Umbilical cord (tissue), 2 donors: ENCODE results near the gene ZNF787. TPM values are rescaled to one million over a fixed set of nuclear protein-coding genes. Genes with fewer than 3 reads are reported as not detected.
"Not testable (repeated sequence)": the region's sequence is repeated elsewhere in the genome, so short reads cannot be mapped to it uniquely, and the experiment has no call there.

ENCODE experiments used
- DNase-seq: peaks from one replicate; pipeline ENCODE4 v3.0.0-alpha.2; 2015; ENCODE audit warnings: low spot score
- total RNA-seq: library from RNA; depleted of rRNA; stranded (reverse); fragments of >200 nt; gene quantifications from one replicate; pipeline ENCODE4 v1.2.3, GENCODE V29; 2014; ENCODE audit warnings: low replicate concordance; ENCODE audit not compliant: insufficient read depth

Gene ZNF787
- total RNA-seq, 1 donor from 2014 or later, result 13.2 TPM

DNA sequence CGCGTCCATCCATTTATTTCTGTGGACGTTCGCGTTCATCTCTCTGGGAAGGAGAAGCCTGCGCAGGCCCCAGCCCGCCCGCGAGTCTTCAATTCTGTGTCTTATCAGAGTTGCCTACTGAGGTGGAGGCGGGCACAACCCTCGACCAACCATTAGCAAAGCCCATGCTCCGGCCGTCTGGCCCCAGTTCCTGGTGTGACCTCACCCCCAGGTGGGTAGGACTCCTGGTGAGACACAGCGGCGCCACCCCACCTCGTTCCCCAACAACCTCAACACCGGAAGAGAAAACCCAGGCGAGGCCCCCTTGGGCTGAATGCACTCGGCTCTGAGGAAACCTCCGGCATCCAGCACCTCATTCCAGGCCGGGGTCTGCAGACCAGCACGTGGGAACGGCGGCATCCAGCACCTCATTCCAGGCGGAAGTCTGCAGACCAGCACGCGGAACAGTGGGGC is 14.7 kb downstream of the ZNF787 start:
- DNase-seq, result no peak

DNA sequence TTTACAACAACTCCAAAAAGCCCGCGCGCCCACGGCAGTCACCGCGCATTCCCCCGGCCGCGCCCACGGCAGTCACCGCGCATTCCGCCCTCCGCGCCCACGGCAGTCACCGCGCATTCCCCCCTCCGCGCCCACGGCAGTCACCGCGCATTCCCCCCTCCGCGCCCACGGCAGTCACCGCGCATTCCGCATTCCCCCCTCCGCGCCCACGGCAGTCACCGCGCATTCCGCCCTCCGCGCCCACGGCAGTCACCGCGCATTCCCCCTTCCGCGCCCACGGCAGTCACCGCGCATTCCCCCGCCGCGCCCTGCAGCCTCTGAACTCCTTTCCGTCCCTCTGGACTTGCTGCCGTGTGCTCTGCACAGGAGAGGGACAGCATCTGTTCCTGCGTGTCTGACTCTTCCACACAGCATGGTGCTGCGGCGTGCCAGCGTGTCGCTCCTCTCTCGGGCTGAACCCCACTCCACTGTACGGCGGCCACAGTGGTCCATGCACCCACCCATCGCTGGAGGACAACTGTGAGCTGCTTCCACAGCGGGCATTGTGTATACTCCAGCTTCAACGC is 15.2 kb downstream of the ZNF787 start:
- not testable (repeated sequence) for DNase-seq

DNA sequence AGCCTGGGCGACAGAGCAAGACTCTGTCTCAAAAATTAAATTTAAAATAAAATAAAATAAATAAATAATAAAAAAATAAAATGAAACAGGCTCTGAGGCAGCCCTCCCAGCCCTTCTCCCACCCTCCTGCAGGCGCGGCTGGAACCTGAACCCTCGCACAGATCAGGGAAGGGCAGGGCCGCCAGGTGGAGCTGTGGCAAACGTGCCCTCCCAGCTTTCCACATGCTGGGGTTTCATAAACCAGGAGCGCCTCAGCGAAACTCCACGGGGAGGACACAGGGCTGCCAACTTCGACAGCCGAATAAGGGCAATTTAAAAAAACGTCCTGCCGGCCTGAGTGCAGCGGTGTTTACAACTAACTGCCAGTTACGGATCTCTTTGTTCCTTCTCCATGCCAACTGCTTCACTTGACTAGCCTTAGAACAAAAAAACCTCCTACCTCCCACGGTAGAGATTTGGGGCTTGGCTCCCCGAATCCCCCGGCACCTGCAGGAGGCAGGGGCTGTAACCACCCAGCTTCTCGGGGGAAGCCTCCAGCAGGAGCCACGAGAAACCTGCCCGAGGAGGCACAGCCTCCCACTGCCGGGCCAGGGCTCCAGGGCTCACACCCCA is 15.9 kb downstream of the ZNF787 start:
- DNase-seq, result peak; percentile 46

DNA sequence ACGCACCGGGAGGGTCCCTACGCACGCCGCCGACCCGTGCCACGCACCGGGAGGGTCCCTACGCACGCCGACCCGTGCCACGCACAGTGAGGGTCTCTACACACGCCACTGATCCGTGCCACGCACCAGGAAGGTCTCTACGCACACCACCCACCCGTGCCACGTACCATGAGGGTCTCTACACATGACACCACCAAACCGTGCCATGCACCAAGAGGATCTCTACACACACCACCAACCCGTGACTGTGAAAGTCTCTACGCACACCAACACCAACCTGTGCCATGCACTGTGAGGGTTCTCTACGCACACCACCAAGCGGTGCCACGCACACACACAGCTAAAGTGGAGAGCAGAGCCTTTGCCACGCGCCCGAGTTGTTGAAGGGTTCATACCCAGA is 16.7 kb downstream of the ZNF787 start:
- no peak for DNase-seq

DNA sequence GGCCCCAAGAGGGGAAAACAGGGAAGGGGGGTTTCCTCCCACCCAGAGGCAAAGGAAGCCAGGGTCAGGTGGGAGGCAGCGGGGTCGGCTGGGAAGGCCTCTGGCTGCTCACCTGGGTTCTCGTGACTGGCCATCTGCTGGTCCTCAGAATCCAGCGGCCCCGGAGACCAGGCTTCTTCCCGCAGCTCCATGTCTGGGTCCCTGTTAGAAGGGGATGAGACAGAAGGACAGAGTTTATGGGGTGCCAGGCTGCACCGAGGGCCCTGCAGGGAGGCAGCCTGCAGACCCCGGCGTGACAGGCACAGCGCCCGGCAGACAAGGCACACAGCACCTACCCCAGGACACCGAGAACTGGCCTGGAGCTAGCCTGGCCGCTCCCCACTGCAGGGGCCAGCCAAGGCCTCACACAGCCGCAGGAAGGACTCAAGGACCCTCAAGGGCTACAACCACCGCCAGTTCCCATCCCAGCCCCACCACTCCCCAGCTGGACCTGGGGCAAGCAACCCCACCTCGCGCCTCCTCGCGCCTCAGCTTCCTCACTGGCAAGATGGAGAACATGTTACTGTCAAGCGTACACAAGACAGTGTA is 18.0 kb downstream of the ZNF787 start:
- no peak for DNase-seq

DNA sequence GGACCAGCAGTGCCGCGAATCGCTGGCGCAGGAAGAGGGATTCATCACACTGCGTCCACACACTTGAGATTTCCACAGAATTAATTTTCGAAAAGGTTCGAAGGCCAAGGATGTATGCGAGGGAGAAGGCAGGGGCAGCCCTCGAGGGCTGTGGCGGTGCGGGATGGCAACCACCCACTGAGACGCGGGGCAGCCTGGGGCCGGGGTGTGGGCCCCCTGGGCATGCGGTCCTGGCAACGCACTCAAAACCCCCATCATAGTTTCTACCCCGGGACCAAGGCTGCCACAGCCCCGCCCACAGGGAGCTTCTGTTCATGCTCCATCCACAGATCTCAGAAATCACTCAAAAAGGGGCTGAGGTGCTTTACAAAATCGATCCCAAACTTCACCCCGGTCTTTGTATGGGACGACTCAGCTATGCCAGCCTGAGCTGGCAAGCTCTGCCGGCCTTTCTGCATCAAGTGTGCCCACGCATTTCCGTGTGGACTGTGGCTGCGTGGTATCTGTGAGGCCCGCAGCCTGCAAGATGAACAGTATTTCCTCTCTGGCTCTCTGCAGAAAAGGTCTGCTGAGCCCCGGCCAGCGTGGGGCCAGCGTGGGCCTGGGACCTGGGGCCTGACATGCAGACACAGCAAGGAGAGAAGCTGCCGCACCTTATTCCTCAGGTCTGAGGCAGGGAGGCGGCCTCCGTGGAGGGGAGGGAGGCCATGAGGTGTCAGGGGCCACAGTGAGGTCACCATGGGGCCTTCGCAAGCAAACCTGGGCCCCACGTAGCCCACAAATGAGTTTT is 19.2 kb downstream of the ZNF787 start:
- no peak for DNase-seq

DNA sequence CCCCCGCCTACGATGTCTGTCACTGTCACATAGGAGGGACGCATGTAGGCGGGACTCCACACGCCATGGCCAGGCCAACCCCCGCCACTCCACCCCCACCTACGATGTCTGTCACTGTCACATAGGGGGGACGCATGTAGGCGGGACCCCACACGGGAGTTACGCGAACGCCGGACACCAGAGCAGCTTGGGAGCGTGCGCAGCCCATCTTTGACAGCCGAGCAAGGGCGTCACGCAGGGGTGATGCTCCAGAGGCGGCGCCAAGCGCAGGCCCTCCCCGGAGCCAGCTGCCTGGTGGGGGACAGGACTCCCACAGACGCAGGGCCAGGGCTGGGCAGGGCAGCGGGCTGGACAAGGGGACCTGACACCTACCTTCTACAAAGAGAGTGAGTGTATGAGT is 20.0 kb downstream of the ZNF787 start:
- DNase-seq, result no peak

DNA sequence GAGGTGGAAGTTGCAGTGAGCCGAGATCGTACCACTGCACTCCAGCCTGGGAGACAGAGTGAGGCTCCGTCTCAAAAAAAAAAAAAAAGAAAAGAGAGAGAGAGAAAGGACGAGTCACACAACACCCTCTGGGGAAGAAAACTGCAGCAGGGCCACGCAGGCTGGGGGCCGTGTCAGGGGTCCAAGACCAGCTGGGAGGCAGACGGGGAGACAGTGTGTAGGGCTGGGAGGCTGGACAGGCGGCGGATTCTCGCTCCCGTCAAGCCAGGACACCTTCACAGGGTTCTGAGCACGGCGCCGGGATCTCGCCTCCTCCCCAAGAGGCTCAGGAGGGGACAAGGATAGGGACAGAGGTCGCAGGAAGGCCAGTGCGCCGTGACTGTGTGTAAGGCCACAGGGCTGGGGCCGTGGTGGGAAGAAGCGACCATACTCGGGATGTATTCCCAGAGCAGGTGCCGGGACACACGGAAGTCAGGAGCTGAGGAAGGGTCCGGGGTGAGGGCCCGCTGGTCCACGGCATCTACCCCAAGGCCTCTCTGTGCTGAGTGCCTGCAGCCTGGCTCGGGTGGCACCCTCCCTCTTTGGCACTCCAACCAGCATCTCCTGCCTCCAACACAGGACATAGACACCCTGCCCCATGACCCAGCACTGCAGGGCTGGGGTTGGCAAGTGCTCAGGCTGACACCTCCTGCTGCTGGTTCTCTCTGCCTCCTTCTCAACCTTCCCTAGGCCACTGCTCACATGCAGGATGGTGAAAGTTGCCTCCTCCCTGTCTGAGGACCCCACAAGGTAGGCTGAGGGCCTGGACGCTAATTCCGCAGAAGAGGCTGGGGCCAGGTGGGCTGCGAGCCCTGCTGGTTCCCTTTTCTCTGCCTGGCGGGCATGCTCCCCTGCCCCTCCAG is 21.2 kb downstream of the ZNF787 start:
- DNase-seq, result no peak

DNA sequence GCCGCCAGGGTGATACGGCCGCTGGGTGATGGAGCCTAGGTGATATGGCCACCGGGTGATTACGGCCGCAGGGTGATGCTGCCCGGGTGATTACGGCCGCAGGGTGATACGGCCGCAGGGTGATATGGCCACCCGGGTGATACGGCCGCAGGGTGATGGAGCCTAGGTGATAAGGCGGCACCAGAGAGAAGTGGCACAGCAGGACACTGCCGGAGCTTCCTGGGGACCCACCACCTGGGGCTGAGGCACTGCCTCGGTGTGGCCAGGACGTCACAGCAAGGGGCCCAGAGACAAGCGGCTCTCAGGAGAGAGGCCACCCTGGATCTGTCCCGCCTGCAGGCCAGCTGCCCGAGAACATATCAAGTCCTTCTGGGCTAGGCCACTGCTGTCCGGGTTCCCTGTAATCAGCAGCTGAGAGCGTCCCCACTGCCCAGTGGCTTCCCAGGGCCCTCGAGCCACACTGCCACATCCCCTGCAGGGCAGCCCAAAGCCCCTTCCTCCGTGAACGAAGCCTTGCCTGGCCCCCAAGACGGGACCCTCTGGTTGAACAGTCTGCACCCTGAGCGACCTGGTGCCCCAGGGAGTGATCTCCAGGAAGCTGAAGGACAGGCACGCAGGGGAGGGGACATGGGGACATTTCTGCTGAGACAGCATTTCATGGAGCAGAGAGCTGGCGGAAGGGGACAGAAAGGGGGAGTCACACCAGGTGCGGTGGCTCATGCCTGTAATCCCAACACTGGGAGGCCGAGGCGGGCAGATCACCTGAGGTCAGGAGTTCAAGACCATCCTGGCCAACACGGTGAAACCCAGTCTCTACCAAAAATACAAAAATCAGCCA is 22.1 kb downstream of the ZNF787 start:
- DNase-seq, result no peak

DNA sequence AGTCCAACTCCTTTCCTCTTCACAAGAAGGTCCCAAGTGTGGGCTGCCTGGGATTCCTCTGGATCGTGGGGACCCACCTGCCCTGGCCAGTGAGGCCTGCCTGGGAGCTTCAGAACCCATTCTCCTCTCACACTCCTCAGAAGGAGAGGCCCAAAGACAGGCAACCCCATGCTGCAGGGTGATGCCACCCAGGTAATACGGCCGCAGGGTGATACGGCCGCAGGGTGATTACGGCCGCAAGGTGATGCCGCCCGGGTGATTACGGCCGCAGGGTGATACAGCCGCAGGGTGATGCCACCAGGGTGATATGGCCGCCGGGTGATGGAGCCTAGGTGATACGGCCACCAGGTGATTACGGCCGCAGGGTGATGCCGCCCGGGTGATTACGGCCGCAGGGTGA is 22.9 kb downstream of the ZNF787 start:
- DNase-seq, result not testable (repeated sequence)

DNA sequence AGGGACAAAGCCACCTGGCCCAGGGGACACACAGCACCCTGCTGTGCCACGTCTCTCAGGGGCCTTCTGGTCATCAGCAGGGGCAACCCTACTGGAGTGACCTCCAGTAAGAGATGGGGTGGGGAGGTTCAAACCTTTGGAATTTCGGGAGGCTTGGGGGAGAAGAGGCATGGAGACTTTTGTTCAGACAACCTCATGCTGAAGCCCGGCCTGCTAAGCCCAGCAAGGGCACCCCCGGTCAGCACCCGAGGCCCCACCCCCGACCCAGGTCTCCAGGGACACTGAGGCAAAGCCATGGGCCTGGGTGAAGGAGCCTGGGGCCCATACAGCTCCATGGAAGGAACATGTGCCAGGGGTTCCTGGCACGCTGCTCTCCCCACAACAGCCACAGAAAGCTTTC is 23.3 kb downstream of the ZNF787 start:
- no peak for DNase-seq

DNA sequence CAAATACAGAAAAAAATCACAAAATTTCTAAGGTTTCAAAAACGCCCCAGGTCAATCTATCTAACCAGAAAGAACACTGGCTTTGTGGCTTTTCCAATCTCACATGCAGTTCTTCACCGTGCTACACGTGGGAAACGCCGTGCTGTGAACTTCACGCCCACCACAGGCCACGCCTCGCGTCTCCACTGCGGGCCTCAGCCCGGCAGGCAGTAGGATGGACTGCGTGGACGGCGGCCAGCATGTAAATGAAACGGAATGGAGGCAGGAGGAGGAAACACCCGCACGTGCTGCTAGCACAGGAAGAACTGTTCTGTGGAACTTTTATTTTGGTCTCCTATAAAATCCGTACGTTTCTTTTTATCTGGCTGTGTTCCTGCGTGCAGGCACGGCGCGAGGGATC is 23.8 kb downstream of the ZNF787 start:
- DNase-seq, result no peak

DNA sequence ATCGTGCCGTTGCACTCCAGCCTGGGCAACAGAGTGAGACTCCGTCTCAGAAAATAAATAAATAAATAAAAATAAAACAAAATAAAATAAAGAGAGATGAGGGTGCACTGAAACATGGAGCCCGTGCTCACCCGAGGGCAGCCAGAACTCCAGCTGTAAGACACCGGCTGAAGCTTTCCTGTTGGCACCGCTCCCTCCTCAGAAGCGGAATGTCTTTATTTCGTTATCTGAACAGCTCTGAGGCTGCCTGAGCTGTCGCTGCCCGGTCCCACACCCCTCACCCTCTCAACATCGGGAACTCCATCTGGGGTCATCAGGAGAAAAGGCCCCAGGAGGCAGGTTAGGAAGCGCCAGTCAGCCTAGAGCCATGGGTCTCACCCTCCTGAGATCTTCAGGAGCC is 24.4 kb downstream of the ZNF787 start:
- DNase-seq, result no peak

DNA sequence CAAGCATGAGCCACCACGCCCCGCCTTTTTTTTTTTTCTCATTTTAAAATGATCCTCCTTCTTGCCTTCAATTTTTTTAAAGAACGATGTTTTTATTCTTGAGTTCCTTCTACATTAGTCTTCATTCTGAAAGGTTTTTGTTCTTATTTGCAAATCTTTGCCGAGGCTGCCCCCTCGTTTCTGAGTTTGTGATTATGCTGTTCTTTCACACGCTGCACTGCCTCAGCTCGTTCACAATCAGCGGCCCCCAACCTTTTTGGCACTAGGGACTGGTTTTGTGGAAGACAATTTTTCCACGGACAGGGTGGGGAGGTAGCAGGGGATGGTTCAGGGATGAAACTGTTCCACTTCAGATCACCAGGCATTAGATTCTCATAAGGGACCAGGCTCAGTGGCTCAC is 26.6 kb downstream of the ZNF787 start:
- DNase-seq, result no peak

DNA sequence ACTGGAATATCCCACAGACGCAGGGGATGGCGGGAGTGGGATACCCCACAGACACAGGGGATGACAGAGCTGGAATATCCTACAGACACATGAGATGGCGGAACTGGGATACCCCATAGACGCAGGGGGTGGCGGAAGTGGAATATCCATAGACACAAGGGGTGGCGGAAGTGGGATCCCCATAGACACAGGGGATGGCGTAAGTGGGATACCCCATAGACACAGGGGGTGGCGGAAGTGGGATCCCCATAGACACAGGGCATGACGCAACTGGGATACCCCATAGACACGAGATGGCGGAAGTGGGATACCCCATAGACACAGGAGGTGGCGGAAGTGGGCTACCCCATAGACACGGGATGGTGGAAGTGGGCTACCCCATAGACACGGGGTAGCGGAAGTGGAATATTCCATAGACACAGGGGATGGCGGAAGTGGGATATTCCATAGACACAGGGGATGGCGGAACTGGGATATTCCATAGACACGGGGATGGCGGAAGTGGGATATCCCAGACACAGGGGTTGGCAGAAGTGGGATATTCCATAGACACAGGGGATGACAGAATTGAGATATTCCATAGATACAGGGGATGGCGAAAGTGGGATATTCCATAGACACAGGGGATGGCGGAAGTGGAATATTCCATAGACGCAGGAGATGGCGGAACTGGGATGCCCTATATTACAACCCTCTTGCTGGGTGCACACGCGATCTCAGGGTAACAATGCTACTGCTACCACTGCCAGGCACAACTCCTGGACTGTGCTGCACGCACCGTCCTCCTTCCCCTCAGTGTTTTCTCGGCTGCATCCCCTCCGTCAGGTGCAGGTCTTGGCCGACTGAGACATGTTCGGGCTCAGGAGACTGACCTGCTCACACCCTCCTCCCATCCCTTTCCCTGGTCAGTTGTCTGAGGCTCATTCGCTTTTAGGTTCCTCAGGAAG is 28.1 kb downstream of the ZNF787 start:
- DNase-seq, result no peak

DNA sequence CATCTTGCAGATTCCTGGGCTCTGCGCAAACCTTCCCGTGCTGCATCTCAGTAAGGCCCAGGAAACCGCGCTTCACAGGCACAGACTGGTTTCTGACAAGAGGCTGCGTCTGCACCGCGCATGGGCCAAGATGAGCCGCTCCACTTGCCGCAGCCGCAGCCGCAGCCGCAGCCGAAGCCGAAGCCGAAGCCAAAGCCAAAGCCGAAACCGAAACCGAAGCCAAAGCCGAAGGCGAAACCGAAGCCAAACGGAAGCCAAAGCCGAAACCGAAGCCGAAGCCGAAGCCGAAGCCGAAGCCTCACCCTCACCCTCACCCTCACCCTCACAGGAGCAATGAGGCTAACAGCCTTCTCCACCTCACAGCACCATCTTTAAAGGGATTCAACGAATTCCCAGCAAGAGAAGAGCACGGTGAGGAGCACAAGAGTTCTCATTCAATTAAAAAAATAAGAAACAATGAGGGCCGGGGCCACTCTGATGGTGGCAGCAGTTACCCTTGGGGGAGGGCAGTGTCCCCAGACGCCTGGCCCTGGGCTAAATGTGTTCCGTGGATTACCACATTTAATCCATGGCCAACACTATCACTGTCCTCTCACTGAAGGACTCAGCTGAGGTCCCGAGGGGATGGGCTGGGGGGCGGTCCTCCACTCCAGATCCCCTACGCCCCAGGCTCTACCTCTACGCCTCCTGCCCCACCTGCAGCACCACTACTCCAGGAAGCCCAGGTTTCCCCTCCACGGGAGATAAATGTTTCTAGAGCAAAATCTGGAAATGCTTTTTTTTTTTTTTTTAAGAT is 29.1 kb downstream of the ZNF787 start:
- no peak for DNase-seq

DNA sequence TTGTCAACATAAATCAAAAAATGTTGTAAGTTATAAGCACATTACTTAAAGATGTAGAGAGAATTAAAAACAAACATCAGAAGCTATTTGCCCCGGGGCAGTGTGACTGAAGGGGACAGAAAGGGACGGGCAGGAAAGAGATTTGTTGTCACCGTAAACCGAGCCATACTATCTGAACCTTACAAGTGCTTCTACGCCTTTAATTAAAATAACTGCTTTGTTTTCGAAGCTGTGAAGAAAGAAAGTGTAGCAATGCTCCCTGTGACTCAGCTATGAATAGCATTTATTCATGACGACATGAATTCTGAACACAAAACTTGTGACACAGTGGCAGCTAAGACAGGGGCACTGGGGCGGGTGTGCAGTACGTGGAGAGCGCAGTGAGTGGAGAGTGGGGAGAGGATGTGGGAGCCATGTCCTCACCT is 30.0 kb downstream of the ZNF787 start:
- no peak for DNase-seq

DNA sequence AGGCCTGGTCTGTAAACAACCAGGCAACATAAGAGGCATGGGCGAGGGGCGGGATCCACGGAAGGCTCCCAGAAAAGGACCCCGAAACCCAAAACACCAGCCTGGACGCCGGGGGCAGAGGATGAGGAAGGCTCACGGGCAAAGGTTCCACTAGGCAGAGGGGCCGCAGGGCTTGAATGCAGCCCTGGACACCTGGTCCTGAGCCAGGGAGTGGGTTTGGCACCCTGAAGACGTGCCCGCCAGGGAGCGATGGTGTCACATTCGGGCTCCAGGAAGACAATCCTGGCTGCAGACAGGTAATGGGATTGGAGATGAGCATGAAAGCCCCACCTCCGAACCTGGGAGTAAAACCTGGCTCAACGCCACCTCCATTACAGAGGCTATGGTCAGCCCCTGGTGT is 31.8 kb downstream of the ZNF787 start:
- DNase-seq, result no peak
